Measurements from ENCODE around the gene LRP1B.
A peak's percentile ranks its signal among the peaks of the same experiment; 100 is the strongest.

The LRP1B gene

GRCh38 chr2:140873915-140874531 is 1256.8 kb downstream of the LRP1B start:
- no peak for DNase-seq

DNA sequence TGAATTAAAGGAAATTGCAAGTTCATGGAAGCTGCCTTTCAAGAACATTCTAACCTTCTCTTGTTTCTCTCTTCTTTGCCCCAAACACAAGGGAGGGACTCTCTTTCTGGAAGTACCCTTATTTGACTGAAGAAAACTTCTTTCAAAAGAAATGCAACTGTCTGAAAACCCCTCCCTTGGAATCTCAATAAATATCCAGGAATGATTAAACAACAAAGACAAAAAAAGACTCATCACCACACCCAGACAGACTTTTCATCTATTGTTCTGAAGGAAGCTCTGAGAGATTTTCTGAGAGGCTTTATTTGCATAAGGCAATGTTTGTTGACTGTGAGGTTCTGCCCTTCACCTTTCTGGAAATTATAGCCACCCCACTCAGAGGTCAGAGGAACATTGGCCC is 1260.9 kb downstream of the LRP1B start:
- no peak for DNase-seq

GRCh38 chr2:140869107-140869506 is 1261.7 kb downstream of the LRP1B start:
- DNase-seq = no peak

GRCh38 chr2:140865837-140866236 is 1265.0 kb downstream of the LRP1B start:
- DNase-seq = peak in 1 of 3 experiments; percentile 39

DNA sequence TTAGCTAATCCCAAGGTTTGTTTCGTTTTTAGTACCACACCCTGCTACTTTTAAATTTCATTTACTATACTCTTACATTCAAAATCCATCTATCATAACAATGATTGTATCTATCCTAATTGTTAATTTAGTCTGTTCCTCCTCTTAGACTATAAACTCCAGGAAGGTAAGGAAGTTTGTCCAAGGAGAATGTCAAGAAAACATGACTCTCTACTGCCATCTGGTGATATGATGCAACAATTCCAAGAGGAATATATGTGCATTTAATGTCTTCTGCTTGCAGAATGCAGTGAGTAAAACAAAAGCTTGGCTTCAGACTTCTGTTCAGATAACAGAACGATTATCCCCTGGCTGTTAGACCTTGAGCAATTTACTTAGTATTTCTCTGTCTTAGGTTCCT is 1267.1 kb downstream of the LRP1B start:
- DNase-seq = peak in 2 of 3 experiments; percentile 28 to 79

GRCh38 chr2:140862181-140862580 is 1268.6 kb downstream of the LRP1B start:
- no peak for DNase-seq

GRCh38 chr2:140861666-140862065 is 1269.2 kb downstream of the LRP1B start:
- peak in 1 of 3 experiments; percentile 16 for DNase-seq

DNA sequence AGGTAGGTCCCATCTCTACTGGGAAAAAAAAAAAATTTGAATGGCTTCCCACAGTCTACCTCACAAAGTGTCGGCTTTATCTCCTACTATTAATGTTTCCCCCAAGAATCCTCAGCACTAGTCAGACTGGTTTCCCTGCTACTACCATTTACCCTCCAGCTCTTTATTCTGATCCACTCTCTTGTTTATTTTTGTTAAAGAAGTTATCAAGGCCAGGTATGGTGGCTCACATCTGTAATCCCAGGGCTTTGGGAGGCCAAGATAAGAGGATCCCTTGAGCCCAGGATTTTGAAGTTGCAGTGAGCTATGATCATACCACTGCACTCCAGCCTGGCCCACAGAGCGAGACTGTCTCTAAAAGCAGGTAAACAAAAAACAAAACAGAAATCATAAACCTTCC is 1275.3 kb downstream of the LRP1B start:
- peak in 1 of 3 experiments; percentile 5 for DNase-seq

- DNase-seq = peak in 1 of 3 experiments; percentile 52
Observed at GRCh38 chr2:140851258-140851981, 1279.4 kb downstream of the LRP1B start.

- no peak for DNase-seq
Observed at GRCh38 chr2:140843186-140843585, 1287.6 kb downstream of the LRP1B start.

DNA sequence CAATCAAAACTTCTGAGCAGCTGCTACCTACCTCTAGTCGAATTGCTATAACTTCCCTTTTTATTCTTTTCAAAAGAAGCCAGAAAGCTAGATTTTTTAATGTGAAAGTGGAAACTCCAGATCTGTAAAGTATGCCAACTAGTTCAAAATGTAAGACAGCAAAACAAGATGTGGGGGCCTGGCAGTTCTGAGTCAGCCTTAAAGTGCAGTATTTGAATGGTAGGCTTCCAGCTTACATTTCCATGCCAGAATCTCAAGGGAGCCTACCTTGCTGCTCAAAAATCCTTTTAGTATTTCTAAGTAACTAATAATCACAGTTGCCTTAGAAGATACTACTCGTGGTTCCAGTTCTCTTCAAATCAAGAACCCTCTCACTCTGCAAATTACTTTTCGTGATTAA is 1288.7 kb downstream of the LRP1B start:
- DNase-seq = no peak

DNA sequence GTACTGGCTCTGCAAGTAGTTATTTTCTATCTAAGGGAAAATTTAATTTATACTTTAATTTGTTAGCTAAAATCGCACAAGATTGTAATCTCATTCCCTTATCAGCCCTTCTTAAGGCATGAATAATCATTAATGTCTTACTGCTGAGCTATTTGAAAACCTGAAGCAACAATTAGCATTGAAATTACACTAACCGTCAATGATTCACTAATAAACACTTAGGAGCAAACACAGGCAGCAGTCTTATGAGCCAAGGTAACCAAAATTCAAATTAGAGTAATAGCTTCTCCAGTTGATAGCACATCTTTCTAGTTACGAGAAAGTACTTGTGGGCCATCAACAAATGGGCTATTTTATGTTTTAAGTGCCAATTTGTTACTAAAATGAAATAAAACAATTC is 1289.7 kb downstream of the LRP1B start:
- no peak for DNase-seq

- DNase-seq = no peak
Observed at GRCh38 chr2:140836826-140837225, 1294.0 kb downstream of the LRP1B start.

- DNase-seq = no peak
Observed at GRCh38 chr2:140835079-140835478, 1295.7 kb downstream of the LRP1B start.

- DNase-seq = peak in 2 of 3 experiments; percentile 15 to 57
Observed at GRCh38 chr2:140814141-140814540, 1316.7 kb downstream of the LRP1B start.

- DNase-seq = peak in 1 of 3 experiments; percentile 40
Observed at GRCh38 chr2:140808820-140809219, 1322.0 kb downstream of the LRP1B start.

DNA sequence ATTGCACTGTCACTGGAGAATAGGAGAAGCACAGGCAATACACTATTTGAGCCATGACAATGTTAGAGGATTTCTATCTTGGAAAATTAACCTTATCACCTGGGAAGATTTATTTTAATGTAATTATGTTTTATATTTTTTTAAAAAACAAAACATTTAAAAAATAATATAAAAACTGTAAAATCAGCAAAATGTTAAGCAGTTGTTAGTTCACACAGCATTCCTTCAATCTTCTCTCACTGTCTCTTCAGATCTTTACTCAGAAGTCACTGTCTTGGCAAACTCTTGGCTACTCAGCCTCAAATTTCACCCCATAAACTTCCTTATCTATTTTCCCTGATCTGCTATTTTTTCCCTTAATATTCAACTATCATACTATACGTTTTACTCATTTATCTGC is 1322.6 kb downstream of the LRP1B start:
- no peak for DNase-seq

- DNase-seq = peak in 1 of 3 experiments; percentile 23
Observed at GRCh38 chr2:140804700-140805260, 1326.0 kb downstream of the LRP1B start.

GRCh38 chr2:140801311-140801710 is 1329.5 kb downstream of the LRP1B start:
- no peak for DNase-seq

- DNase-seq = peak in 1 of 3 experiments; percentile 6
Observed at GRCh38 chr2:140797718-140798117, 1333.1 kb downstream of the LRP1B start.

DNA sequence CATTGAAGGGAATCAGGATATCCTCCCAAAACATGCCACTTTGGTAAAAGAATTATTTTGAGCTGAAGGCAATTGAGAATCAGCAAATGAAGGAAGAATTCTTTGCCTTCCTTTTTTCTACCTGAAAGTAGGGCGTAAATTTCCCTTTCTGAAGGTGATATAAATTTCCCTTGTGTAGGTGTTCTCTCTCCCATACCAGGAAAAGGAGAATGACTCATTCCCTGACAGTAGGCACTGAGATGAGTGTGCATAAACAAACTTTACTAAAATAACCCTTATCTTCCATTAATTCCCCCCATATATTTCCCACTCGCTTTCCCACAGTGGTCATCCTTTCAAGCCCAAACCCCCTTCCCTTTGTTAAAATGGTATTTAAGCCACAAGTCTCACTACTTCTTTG is 1339.0 kb downstream of the LRP1B start:
- no peak for DNase-seq

- peak in 1 of 3 experiments; percentile 30 for DNase-seq
Observed at GRCh38 chr2:140786585-140786984, 1344.2 kb downstream of the LRP1B start.

DNA sequence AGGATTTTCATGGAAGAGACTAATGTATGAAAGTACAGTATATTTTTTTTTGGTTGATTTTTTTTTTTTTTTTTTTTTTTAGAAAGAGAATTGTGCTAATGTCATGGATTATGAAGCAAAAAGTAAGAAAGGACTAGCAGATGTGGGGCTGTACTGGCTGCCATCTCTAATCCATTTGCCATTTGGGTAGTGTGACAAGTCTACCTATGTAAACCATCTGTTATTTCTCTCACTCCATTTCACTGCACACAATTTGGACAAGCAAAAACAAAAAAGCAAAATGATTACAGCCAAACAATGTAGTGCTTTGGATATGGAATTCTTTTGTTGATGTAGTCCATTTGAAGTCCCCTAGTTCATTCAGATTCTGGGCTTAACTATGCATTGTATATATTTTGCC is 1355.4 kb downstream of the LRP1B start:
- DNase-seq = no peak

DNA sequence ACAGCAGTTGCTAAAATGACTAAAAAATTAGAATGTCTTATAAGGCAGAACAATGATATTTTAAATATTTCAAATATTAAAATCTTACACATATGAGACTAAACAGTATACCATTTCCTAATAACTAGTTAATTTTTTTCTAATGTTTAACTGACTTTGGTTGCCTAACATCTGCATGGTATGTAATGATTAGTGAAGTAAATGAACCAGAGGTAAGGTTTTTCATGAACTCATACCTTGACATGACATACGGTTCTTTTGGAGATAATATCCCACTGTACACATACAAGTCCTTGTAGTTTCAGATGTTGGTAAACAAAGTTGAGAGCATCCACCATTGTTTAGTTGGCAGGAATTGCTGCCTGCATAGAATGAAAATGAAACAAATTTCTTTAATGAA is 1360.2 kb downstream of the LRP1B start:
- no peak for DNase-seq
